Neural cell (in vitro differentiated cells): ENCODE measurements around the gene KCNQ2. TPM values are rescaled to one million over a fixed set of nuclear protein-coding genes. Genes with fewer than 3 reads are reported as not detected.
"Not testable (repeated sequence)": the region's sequence is repeated elsewhere in the genome, so short reads cannot be mapped to it uniquely, and the experiment has no call there.

ENCODE experiments used
- H2AFZ ChIP-seq: fragments of 200-600, 300-800 bp; sonication (generic), shearing (Covaris generic); 2 replicates; pipeline ENCODE4 v1.6.0; 2014; ENCODE audit warnings: low read depth, mild to moderate bottlenecking, antibody characterized with exemption, low read length, moderate library complexity
- H3F3A ChIP-seq: fragments of 200-600 bp; shearing (Covaris generic); 2 replicates; pipeline ENCODE4 v1.6.1; 2016; ENCODE audit warnings: mild to moderate bottlenecking, moderate library complexity, mixed read lengths, antibody characterized with exemption, low read length; ENCODE audit not compliant: insufficient read depth, poor library complexity, severe bottlenecking
- H3K27ac ChIP-seq: fragments of 200-600, 300-800 bp; sonication (generic), shearing (Covaris generic); 2 replicates; pipeline ENCODE4 v1.5.1; 2014; ENCODE audit warnings: mild to moderate bottlenecking, low read length, moderate library complexity
- H3K27me3 ChIP-seq: fragments of 300-800, 200-600 bp; sonication (generic), shearing (Covaris generic); 2 replicates; pipeline ENCODE4 v1.6.0; 2014; ENCODE audit warnings: mild to moderate bottlenecking, low read depth, low read length, moderate library complexity; ENCODE audit not compliant: insufficient read depth
- H3K36me3 ChIP-seq: fragments of 300-800, 200-600 bp; sonication (generic), shearing (Covaris generic); 2 replicates; pipeline ENCODE4 v1.5.1; 2014; ENCODE audit warnings: mild to moderate bottlenecking, antibody characterized with exemption, low read length, moderate library complexity; ENCODE audit not compliant: insufficient read depth
- H3K4me2 ChIP-seq: fragments of 300-800, 200-600 bp; sonication (generic), shearing (Covaris generic); 2 replicates; pipeline ENCODE4 v1.6.0; 2014; ENCODE audit warnings: mild to moderate bottlenecking, low read length
- H3K4me3 ChIP-seq: fragments of 300-800, 200-600 bp; sonication (generic), shearing (Covaris generic); 2 replicates; pipeline ENCODE4 v1.5.1; 2014; ENCODE audit warnings: mild to moderate bottlenecking, low read length, moderate library complexity
- H3K79me2 ChIP-seq: fragments of 200-600 bp; shearing (Covaris generic); replicated peaks from 2 replicates; pipeline ENCODE4 v1.6.0; 2014; ENCODE audit warnings: mild to moderate bottlenecking, low read length, moderate library complexity; ENCODE audit not compliant: insufficient read depth
- H3K9ac ChIP-seq: fragments of 300-800, 200-600 bp; sonication (generic), shearing (Covaris generic); 2 replicates; pipeline ENCODE4 v1.6.1; 2016; ENCODE audit warnings: mild to moderate bottlenecking, low read length, mixed read lengths
- H3K9me2 ChIP-seq: fragments of 200-600 bp; shearing (Covaris generic); 2 replicates; pipeline ENCODE4 v1.6.1; 2016; ENCODE audit warnings: mild to moderate bottlenecking, low read length, mixed read lengths; ENCODE audit not compliant: insufficient read depth
- H3K9me3 ChIP-seq: fragments of 200-600, 300-800 bp; sonication (generic), shearing (Covaris generic); 2 replicates; pipeline ENCODE4 v1.6.1; 2016; ENCODE audit warnings: mild to moderate bottlenecking, mixed run types, low read length, moderate library complexity, mixed read lengths
- H4K20me1 ChIP-seq: fragments of 200-600 bp; shearing (Covaris generic); 2 replicates; pipeline ENCODE4 v1.6.1; 2016; ENCODE audit warnings: mild to moderate bottlenecking, mixed run types; ENCODE audit not compliant: insufficient read depth
- EP300 ChIP-seq: fragments of 450-650 bp; conservative IDR thresholded peaks from 2 replicates; pipeline ENCODE4 v1.6.1; 2014; ENCODE audit warnings: antibody characterized with exemption, mild to moderate bottlenecking, moderate library complexity; ENCODE audit not compliant: poor library complexity, severe bottlenecking
- EZH2 ChIP-seq: fragments of 200-600, 300-800 bp; shearing (Covaris generic), sonication (generic); IDR thresholded peaks from 2 replicates; pipeline ENCODE4 v1.6.1; 2014; ENCODE audit warnings: antibody characterized with exemption, low read length, borderline replicate concordance, mild to moderate bottlenecking; ENCODE audit not compliant: insufficient read depth, poor library complexity, severe bottlenecking
- MXI1 ChIP-seq: fragments of 450-650 bp; conservative IDR thresholded peaks from 2 replicates; pipeline ENCODE4 v1.6.1; 2014; ENCODE audit warnings: antibody characterized with exemption, mild to moderate bottlenecking; ENCODE audit not compliant: poor library complexity, severe bottlenecking
- POLR2AphosphoS5 ChIP-seq: IDR thresholded peaks from 2 replicates; pipeline ENCODE4 v1.6.1; 2012
- RAD21 ChIP-seq: fragments of 450-650 bp; conservative IDR thresholded peaks from 2 replicates; pipeline ENCODE4 v1.6.1; 2014; ENCODE audit warnings: antibody characterized with exemption, mild to moderate bottlenecking, moderate library complexity
- TAF1 ChIP-seq: IDR thresholded peaks from 2 replicates; pipeline ENCODE4 v1.6.1; 2012; ENCODE audit warnings: low read depth
- polyA plus RNA-seq: library from polyadenylated mRNA; depleted of rRNA; stranded (reverse); fragments of >200 nt; gene quantifications from 2 replicates; pipeline ENCODE4 v1.2.3, GENCODE V29; 2014
- TF ChIP-seq, protein P1 (sequence below): fragments of 450-650 bp; IDR thresholded peaks from 2 replicates; pipeline ENCODE4 v1.5.1; 2014; ENCODE audit warnings: antibody characterized with exemption, mild to moderate bottlenecking, moderate library complexity; ENCODE audit not compliant: poor library complexity, severe bottlenecking

KCNQ2 gene
- polyA plus RNA-seq, 1 donor from 2014 or later = 84.7 TPM

DNA sequence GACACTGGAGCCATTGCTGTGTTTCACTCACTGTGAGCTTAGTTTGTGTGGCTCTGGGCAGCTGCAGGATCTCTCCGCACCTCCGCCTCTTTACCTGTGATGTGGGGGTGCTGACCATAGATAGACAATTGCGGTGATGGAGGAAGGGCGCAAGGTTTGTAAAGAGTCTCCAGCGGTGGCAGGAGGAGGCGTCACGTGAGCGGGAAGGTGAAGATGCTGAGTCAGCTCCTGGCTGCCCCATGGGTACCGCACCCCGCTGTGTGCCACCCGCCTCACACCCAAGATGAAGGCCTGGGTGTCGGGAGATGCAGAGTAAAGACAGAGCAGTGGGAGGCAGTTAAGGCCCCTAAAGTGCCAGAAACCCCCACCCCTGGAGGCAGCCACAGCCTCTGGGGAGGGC, 9.0 kb upstream of the KCNQ2 start:
- TF ChIP-seq POLR2AphosphoS5 = peak; percentile 17
- TF ChIP-seq EZH2 = no peak
- no peak for TF ChIP-seq EP300
- Histone ChIP-seq H3F3A (no peaks in the 10 kb centered on the region), H3K9ac (no peak overlapping the region), H3K9me2 (no peaks in the 10 kb centered on the region), H3K9me3 (no peaks in the 10 kb centered on the region), H3K36me3 (no peaks in the 10 kb centered on the region), H3K79me2 (no peaks in the 10 kb centered on the region), H2AFZ (no peak overlapping the region), H3K27me3 (no peaks in the 10 kb centered on the region), H3K27ac (no peak overlapping the region), H3K4me2 (no peak overlapping the region), H3K4me3 (no peak overlapping the region), H4K20me1 (no peaks in the 10 kb centered on the region)

DNA sequence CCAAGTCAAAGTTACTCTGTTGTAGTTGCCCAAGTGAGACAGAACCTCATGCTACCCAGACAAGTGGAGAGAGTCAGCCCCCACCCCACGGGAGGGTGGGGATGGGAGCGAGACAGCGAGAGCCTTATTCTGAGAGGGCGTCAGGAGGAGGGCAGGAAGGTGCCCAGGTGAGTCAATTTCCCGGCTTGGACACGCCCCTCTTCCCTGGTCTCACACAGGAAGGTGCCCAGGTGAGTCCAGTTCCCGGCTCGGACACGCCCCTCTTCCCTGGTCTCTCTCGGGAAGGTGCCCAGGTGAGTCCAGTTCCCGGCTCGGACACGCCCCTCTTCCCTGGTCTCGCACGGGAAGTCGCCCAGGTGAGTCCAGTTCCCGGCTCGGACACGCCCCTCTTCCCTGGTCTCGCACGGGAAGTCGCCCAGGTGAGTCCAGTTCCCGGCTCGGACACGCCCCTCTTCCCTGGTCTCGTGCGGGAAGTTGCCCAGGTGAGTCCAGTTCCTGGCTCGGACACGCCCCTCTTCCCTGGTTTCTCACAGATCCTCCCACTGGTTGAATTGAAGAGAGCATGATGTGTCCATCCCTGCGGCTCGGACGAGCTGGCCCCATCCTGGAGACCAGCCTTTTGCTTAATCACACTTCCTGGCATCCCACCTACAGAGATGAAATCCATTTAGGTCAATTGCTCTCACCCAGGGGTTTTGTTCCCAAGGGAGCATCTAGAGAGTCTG, 7.4 kb upstream of the KCNQ2 start:
- H3K9me3 ChIP-seq, H3F3A ChIP-seq, H3K9me2 ChIP-seq, H3K9ac ChIP-seq, H3K36me3 ChIP-seq, H4K20me1 ChIP-seq, H2AFZ ChIP-seq, H3K27ac ChIP-seq, H3K4me2 ChIP-seq, H3K79me2 ChIP-seq, H3K4me3 ChIP-seq, H3K27me3 ChIP-seq: not testable (repeated sequence)

DNA sequence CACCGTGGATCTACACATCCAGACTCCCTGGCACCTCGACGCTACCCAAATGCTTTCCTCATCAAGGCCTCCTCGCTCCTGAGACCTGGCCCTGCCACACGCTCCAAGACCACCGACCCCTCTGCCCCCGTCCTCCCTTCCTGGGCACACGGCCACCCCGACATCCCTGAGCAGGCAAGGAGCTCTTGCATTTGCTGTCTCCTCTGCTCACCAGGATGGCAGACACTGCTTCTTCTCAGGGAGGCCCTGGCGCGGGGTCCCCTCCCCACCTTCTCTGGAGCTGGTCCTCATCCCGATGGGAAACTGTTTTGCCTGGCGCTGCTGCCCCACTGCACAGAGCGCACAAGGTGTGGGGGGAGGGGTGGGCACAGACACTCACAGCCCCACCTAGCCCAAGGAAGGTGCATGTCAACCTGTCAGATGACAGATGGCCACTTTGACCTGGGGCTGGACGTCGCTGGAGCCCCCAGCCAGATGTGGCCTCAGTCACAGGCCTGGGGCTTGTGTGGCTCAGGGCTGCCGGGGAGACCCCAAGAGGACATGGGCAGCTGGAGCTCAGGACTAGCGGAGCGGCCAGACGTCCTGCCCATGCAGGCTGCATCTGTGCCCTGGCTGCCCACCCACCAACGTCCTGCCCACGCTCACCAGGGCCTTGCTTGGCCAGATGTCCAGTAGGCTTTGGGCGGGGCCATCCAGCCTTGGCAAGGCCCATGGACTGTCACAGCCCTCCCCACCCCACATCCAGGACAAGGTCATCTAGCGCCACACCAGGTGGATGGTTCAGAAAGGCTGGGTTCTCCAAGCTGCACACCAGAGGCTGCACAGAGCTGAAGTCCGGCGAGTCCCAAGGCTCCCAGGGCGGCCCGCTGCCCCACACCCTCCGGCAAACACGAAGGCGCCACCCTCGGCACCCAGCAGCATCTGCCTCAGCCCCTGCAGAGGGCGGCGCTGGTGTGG, 6.2 kb upstream of the KCNQ2 start:
- no peaks in the 10 kb centered on the region for H3K79me2 ChIP-seq
- peaks cover 8% of the 10 kb centered on the region for H3K27me3 ChIP-seq
- no peaks in the 10 kb centered on the region for H3F3A ChIP-seq
- no peaks in the 10 kb centered on the region for H3K36me3 ChIP-seq
- H3K9ac ChIP-seq = no peak overlapping the region
- no peak overlapping the region for H3K4me2 ChIP-seq
- H3K27ac ChIP-seq = no peak overlapping the region
- H3K9me2 ChIP-seq = no peaks in the 10 kb centered on the region
- no peaks in the 10 kb centered on the region for H3K9me3 ChIP-seq
- no peak overlapping the region for H3K4me3 ChIP-seq
- no peak overlapping the region for H2AFZ ChIP-seq
- TF ChIP-seq TAF1 = no peak
- peak; percentile 16 for TF ChIP-seq POLR2AphosphoS5
- TF ChIP-seq EP300 = no peak
- TF ChIP-seq RAD21 = no peak
- no peak for TF ChIP-seq MXI1
- TF ChIP-seq, protein P1, sequence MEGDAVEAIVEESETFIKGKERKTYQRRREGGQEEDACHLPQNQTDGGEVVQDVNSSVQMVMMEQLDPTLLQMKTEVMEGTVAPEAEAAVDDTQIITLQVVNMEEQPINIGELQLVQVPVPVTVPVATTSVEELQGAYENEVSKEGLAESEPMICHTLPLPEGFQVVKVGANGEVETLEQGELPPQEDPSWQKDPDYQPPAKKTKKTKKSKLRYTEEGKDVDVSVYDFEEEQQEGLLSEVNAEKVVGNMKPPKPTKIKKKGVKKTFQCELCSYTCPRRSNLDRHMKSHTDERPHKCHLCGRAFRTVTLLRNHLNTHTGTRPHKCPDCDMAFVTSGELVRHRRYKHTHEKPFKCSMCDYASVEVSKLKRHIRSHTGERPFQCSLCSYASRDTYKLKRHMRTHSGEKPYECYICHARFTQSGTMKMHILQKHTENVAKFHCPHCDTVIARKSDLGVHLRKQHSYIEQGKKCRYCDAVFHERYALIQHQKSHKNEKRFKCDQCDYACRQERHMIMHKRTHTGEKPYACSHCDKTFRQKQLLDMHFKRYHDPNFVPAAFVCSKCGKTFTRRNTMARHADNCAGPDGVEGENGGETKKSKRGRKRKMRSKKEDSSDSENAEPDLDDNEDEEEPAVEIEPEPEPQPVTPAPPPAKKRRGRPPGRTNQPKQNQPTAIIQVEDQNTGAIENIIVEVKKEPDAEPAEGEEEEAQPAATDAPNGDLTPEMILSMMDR = no peak
- no peaks in the 10 kb centered on the region for H4K20me1 ChIP-seq
